Skeletal muscle tissue (tissue), 4 donors: Measurements from ENCODE around the gene LMF2. TPM values are rescaled to one million over a fixed set of nuclear protein-coding genes. Genes with fewer than 3 reads are reported as not detected.
A peak's percentile ranks its signal among the peaks of the same experiment; 100 is the strongest.

Experiments
- H3K27ac ChIP-seq: one replicate; pipeline ENCODE4 v1.7.0; 2013; ENCODE audit warnings: mild to moderate bottlenecking, low read depth, low read length, inconsistent platforms
- H3K27me3 ChIP-seq, 3 donors: one replicate each; pipeline ENCODE4 v1.7.0; 2013; ENCODE audit warnings: low read length in 3 of 3; ENCODE audit not compliant: control insufficient read depth in 3 of 3, insufficient read depth in 3 of 3
- H3K36me3 ChIP-seq, 3 donors: one replicate each; pipeline ENCODE4 v1.7.0; 2013; ENCODE audit warnings: low read length in 3 of 3; ENCODE audit not compliant: control insufficient read depth in 3 of 3, insufficient read depth in 3 of 3
- H3K4me1 ChIP-seq, 3 donors: one replicate each; pipeline ENCODE4 v1.7.0; 2013; ENCODE audit warnings: low read length in 3 of 3, mild to moderate bottlenecking in 3 of 3; ENCODE audit not compliant: control insufficient read depth in 3 of 3, insufficient read depth in 3 of 3
- H3K4me3 ChIP-seq, 3 donors: one replicate each; pipeline ENCODE4 v1.7.0; 2013; ENCODE audit warnings: low read length in 3 of 3
- H3K9ac ChIP-seq, 3 donors: one replicate each; pipeline ENCODE4 v1.7.0; 2013; ENCODE audit warnings: low read length in 3 of 3, mild to moderate bottlenecking in 3 of 3, moderate library complexity in 2 of 3, low read depth in 1 of 3
- H3K9me3 ChIP-seq, 3 donors: one replicate each; pipeline ENCODE4 v1.7.0; 2013; ENCODE audit warnings: low read length in 3 of 3; ENCODE audit not compliant: control insufficient read depth in 3 of 3
- total RNA-seq: library from RNA; depleted of rRNA; stranded (reverse); fragments of >200 nt; gene quantifications from one replicate; pipeline ENCODE4 v1.2.3, GENCODE V29; 2014
- donor health status: Osteomylitis.

Gene LMF2
- total RNA-seq, 1 donor from 2014 or later = 12.5 TPM

DNA sequence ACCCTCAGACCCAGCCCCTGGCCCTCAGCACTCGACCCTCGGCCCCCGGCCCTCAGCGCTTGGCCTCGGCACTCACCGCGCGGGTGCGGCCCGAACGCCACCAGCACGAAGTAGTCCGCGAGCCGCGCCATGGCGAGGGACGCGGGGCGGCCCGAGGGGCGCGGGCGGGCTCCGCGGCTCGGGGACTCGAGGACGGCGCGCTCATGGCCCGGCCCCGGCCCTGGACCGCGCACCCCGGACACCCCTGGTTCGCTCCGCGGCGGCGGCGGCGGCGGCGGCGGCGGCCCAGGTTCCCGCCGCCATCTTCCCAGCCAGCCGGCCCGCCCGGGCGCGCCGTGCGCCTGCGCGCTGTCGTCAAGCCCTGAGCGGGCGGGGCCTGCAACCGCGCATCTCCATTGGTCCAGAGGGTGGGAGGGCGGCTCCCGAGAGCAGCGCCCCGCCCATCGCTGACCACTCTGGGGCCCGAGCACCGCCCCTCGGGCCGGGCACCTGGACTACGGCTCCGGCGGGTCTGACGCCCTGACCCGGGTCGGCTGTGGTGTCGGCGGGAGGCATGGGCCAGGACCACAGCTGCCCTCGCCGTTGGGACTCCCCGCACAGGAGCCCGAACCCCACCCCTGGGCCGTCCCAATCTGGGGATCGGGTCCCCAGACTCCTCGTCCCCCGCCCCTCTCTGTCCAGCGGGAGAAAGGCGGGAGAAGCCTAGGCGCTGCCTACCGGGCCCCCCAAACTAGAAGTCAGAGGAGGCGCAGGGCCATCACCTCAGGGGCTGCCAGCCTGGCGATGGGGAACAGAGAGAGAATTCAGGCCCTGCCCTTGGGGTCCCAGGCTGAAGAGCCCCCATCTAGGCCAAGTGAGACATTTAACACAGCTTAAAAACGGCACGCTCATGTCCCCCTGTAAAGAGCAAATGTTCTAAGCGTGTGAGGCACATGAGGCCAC lies 32.5 kb downstream of the LMF2 start, which contains the start of gene SBF1:
SBF1 (minus strand) TSS at position 326 of the 942 bp plus-strand sequence; CDS start at position 131, 195 bp downstream.
- peak within 1 kb of the TSS; percentile 58 for H3K27ac ChIP-seq
- H3K9ac ChIP-seq = peak within 1 kb of the TSS; percentile 73 to 85 (median 81)
- H3K27me3 ChIP-seq = peaks cover 4 to 7% (median 6%) of the 10 kb centered on the region in 3 donors
- H3K36me3 ChIP-seq = no peaks in the 10 kb centered on the region
- H3K4me3 ChIP-seq = peak within 1 kb of the TSS; percentile 78 to 80 (median 78)
- peaks cover 43 to 48% (median 46%) of the 10 kb centered on the region in 3 donors for H3K4me1 ChIP-seq
- no peaks in the 10 kb centered on the region for H3K9me3 ChIP-seq

DNA sequence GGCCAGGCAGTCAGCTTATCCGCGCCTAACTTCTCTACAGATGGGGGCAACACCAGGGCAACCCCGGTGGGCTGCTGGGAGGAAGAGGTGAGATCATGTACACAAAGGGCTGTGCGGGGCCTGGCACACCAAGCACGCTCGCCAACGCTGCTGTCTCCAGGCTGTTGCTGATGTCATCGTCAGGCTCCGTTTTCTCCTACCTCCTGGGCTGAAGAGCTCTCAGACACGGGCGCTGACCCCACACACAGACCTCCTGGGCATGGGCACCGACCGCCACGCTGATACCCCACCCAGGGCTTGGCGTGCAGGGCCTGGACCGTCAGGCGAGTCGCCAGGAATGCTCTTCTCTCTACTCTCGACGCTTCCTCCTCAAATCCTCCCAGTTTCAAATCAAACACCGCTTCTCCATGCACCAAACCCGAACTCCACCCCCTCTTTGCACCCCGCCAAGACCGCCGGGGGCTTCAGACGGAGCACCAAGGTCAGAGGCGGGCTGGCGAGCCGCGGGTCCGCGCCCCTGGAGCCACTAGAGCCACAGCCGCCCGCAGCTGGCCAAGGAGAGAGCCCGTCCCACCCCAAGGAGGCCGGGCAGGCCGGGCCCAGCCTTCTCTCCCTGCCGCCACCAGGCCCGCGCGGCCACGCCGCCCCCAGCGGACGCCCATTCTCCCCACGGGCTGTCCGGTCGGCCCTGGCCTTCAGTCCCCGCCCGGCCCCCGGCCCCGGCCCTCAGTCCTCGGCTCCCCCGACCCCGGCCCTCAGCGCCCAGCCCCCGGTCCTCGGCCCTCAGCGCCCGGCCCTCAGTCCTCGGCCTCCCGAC lies 33.4 kb downstream of the LMF2 start:
- Histone ChIP-seq H3K9ac (peak overlapping the region; percentile 73 to 85 (median 81)), H3K27me3 (peaks cover 0 to 7% (median 0%) of the 10 kb centered on the region in 3 donors), H3K9me3 (no peaks in the 10 kb centered on the region), H3K4me3 (peak overlapping the region; percentile 76 to 80 (median 78)), H3K27ac (peak overlapping the region; percentile 12), H3K4me1 (peaks cover 43 to 54% (median 52%) of the 10 kb centered on the region in 3 donors), H3K36me3 (no peaks in the 10 kb centered on the region)

DNA sequence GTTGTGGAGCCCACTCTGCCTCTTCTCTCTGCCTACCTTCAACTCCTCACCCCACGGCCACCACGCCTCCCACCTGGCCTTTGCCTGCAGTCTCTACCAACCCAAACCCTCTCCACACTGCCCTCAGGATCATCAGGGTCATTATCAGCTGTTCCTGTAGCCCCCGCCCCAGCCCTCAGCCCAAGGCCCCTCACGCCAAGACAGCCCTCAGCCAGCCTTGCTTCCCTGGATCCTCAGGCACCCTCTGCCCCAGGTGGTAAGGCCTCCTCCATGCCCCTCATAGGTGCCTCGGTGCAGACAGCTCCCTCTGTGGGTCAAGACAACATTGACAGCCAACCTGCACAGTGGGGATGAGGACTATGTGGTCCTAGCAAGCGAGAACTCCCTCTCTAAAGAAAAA lies 34.4 kb downstream of the LMF2 start:
- Histone ChIP-seq H3K27me3 (no peaks in the 10 kb centered on the region), H3K4me3 (peak overlapping the region; percentile 76 to 80 (median 78)), H3K4me1 (peaks cover 43 to 59% (median 59%) of the 10 kb centered on the region in 3 donors), H3K9ac (peak overlapping the region in 1 of 3 donors; percentile 85), H3K36me3 (no peaks in the 10 kb centered on the region), H3K27ac (no peak overlapping the region), H3K9me3 (no peaks in the 10 kb centered on the region)

DNA sequence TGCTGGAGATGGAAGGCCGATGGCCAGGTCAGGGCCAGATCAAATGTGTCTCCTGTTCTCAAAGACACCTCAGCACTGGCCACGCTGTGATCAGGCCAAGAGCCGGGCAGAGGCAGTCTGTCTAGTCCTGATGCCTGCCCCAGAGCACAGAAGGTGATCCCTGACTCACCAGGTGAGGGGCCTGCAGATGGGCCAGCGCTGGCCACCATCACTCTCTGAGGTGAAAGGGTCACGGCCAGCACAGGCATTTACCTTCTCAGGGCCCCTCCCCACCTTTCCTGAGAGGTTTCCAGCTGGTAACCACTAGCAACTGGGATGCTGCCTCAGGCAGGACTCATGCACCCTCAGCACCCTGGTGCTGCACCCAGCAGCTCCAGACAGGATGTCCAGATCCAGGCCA lies 35.5 kb downstream of the LMF2 start:
- Histone ChIP-seq H3K4me3 (no peak overlapping the region), H3K36me3 (peaks cover 5 to 8% (median 5%) of the 10 kb centered on the region in 3 donors), H3K9me3 (no peaks in the 10 kb centered on the region), H3K9ac (peak overlapping the region in 1 of 3 donors; percentile 40), H3K27ac (no peak overlapping the region), H3K27me3 (no peaks in the 10 kb centered on the region), H3K4me1 (peaks cover 43 to 59% (median 59%) of the 10 kb centered on the region in 3 donors)

DNA sequence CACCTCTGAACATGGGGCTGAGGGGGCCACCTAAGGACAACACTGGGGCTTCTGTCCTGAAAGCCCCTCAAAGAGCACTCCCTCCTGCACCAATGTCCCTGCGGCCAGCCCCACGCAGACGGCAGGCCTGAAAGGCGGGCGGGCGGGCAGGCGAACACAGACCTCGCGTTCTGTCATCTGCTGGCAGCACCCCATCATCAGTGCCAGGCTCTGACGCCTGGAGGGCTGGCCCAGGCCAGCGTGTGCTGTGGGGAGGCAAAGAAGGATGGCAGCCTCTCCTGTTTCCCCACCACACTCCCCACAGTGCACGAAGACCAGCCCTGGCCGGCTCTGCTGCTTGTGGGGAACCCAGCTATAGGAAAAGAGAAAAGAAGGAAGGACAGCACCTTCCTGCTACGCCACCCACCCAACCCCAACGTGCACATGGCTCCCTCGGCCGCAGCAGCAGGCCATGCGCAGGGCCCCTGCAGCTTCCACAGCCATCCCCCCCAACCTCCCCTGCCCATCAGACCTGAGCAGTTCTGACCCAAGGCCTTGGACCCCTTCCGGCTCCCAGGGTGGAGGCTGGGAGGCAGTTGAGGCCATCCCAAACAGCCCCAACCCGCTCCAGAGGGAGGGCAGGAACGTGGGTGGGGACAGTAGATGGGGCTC lies 36.2 kb downstream of the LMF2 start:
- peaks cover 43 to 59% (median 59%) of the 10 kb centered on the region in 3 donors for H3K4me1 ChIP-seq
- no peak overlapping the region for H3K4me3 ChIP-seq
- peak overlapping the region in 1 of 3 donors; percentile 57 for H3K9ac ChIP-seq
- no peaks in the 10 kb centered on the region for H3K9me3 ChIP-seq
- peaks cover 11 to 13% (median 12%) of the 10 kb centered on the region in 3 donors for H3K36me3 ChIP-seq
- no peaks in the 10 kb centered on the region for H3K27me3 ChIP-seq
- no peak overlapping the region for H3K27ac ChIP-seq

DNA sequence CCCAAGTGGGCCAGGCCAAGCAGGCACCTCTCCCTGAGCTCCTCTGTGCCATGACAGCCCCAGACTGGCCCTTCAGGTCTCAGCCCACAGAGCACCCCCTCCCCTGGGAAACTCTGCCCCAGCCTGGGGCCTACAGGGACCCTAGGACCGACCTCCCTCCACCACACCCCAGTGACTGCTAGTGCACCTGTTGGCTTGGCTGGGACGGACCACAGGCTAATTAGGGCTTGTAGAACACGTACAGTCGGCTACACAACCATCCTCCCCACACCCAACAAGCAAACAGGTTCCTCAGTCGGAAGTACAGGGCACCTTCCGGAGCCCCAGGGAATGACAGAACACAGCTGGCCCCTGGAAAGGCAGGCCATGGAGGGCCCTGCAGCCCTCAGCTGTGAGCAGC lies 37.0 kb downstream of the LMF2 start:
- H3K9ac ChIP-seq = peak overlapping the region; percentile 1 to 57 (median 30)
- H3K9me3 ChIP-seq = no peaks in the 10 kb centered on the region
- H3K36me3 ChIP-seq = peaks cover 19 to 22% (median 20%) of the 10 kb centered on the region in 3 donors
- peaks cover 42 to 57% (median 56%) of the 10 kb centered on the region in 3 donors for H3K4me1 ChIP-seq
- peak overlapping the region in 1 of 3 donors; percentile 29 for H3K4me3 ChIP-seq
- H3K27ac ChIP-seq = no peak overlapping the region
- no peaks in the 10 kb centered on the region for H3K27me3 ChIP-seq

DNA sequence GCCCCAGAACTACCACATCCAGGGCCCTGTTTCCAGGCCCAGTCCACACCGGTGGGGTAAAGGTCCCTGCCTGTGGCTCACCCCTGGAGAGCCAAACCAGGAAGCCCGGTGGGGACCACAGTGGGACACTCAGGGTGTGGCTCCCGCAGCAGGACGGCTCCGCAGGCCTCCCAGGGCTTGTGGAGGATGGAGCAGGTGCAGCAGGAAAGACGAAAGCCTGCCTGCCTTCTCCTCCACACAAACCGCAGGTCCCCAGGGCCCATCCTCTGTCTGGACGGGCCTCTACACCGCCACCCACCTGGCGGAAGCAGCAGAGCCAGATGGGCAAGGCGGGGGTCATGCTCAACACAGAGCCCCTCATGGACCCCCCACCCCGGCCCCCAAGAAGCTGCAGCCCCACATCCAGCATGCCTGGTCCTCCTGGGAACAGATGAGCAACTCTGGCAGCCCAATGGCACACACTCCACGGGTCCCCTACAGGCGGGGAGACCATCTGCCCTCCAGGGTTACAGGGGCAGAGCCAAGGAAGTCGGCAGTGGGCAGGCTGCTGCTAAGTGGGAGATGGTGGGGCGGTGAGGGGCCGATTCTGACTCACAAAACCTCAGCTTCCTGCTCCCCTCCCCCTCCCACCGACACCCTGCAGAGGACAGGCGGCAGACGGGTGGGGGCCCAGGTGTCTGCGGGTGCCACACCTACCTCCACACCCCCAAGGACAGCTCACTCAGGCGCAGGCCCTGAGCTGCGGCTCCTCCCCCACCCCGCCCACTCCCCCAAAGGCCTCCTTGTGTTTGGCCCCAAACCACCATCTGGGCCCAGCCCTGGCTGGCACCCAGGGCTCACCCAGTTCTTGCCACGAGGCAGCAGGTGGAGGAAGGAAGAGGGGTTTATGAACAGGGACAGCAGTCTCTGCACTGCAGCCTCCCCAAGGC lies 37.9 kb downstream of the LMF2 start:
- Histone ChIP-seq H3K9ac (peak overlapping the region in 1 of 3 donors; percentile 57), H3K4me3 (no peak overlapping the region), H3K36me3 (peaks cover 28 to 29% (median 28%) of the 10 kb centered on the region in 3 donors), H3K27ac (no peak overlapping the region), H3K27me3 (no peaks in the 10 kb centered on the region), H3K9me3 (no peaks in the 10 kb centered on the region), H3K4me1 (peaks cover 39 to 53% (median 53%) of the 10 kb centered on the region in 3 donors)

DNA sequence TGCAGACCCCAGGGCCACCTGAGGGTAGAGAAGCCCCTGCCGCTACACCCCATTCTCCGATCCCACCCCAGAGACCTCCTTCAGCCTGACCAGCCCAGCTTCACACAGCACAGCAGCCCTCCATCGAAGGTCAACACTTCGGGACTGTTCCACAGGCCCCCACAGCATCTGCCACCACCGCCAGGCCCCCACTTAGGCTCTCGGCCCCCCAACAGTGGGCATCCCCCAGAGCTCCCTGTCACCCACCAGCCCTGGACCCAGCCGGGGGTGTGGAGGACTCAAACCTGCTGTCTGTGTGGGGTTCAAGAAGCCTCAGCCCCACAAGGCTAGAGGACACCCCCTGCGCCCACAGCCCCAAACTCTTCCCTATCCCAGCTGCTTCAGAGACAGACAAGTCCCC lies 38.9 kb downstream of the LMF2 start:
- Histone ChIP-seq H3K9ac (no peak overlapping the region), H3K4me1 (peaks cover 33 to 48% (median 48%) of the 10 kb centered on the region in 3 donors), H3K27me3 (no peaks in the 10 kb centered on the region), H3K27ac (no peak overlapping the region), H3K36me3 (peaks cover 37 to 39% (median 38%) of the 10 kb centered on the region in 3 donors), H3K9me3 (no peaks in the 10 kb centered on the region), H3K4me3 (no peak overlapping the region)
